GM23338 (cell line): ENCODE results near the gene NHLH2. TPM values are rescaled to one million over a fixed set of nuclear protein-coding genes. Genes with fewer than 3 reads are reported as not detected.

Experiments used
- ATAC-seq: fragments of 200-7000 bp; cut with Tn5 transposase; 3 replicates; pipeline ENCODE4 v1.9.1; 2020
- DNase-seq: peaks from one replicate; pipeline ENCODE4 v3.0.0-alpha.2; 2015; ENCODE audit warnings: low spot score
- H2AFZ ChIP-seq: fragments of 200-600 bp; sonication (generic); 2 replicates; pipeline ENCODE4 v1.8.0; 2016; ENCODE audit warnings: antibody characterized with exemption, mild to moderate bottlenecking, moderate library complexity
- H3F3A ChIP-seq: fragments of 200-600 bp; sonication (generic); replicated peaks from 2 replicates; pipeline ENCODE4 v1.8.0; 2017; ENCODE audit warnings: antibody characterized with exemption, mixed run types, low read depth
- H3K27ac ChIP-seq: fragments of 200-600 bp; sonication (generic); 2 replicates; pipeline ENCODE4 v1.6.1; 2016; ENCODE audit warnings: low read depth
- H3K27me3 ChIP-seq: fragments of 200-600 bp; sonication (generic); 2 replicates; pipeline ENCODE4 v1.8.0; 2016; ENCODE audit warnings: mild to moderate bottlenecking, mixed run types, moderate library complexity; ENCODE audit not compliant: insufficient read depth
- H3K36me3 ChIP-seq: fragments of 200-600 bp; sonication (generic); 2 replicates; pipeline ENCODE4 v1.8.0; 2016; ENCODE audit warnings: mild to moderate bottlenecking; ENCODE audit not compliant: insufficient read depth
- H3K4me1 ChIP-seq: fragments of 200-600 bp; sonication (generic); 2 replicates; pipeline ENCODE4 v1.8.0; 2016; ENCODE audit warnings: mild to moderate bottlenecking, moderate library complexity; ENCODE audit not compliant: insufficient read depth
- H3K4me2 ChIP-seq: fragments of 200-600 bp; sonication (generic); 2 replicates; pipeline ENCODE4 v1.7.1; 2017; ENCODE audit warnings: mixed run types
- H3K4me3 ChIP-seq: fragments of 200-600 bp; sonication (generic); 2 replicates; pipeline ENCODE4 v1.6.1; 2016; ENCODE audit warnings: mixed run types
- H3K79me2 ChIP-seq: fragments of 200-600 bp; sonication (generic); replicated peaks from 2 replicates; pipeline ENCODE4 v1.8.0; 2017; ENCODE audit warnings: mild to moderate bottlenecking; ENCODE audit not compliant: insufficient read depth
- H3K9me2 ChIP-seq: fragments of 200-600 bp; sonication (generic); 2 replicates; pipeline ENCODE4 v1.8.0; 2017; ENCODE audit not compliant: insufficient read depth
- H4K20me1 ChIP-seq: fragments of 200-600 bp; sonication (generic); replicated peaks from 2 replicates; pipeline ENCODE4 v1.8.0; 2017; ENCODE audit warnings: mild to moderate bottlenecking; ENCODE audit not compliant: insufficient read depth
- H3K27ac Mint-ChIP-seq: 2 replicates; pipeline ENCODE4 v1.8.0; 2020; ENCODE audit warnings: inconsistent platforms, mild to moderate bottlenecking, moderate library complexity, mixed read lengths
- H3K27me3 Mint-ChIP-seq: 3 replicates; pipeline ENCODE4 v1.8.0; 2022; ENCODE audit warnings: low read depth, mild to moderate bottlenecking, moderate library complexity, mixed read lengths, inconsistent platforms; ENCODE audit not compliant: insufficient read depth, poor library complexity
- H3K36me3 Mint-ChIP-seq: 3 replicates; pipeline ENCODE4 v1.8.0; 2021; ENCODE audit warnings: low read depth, mild to moderate bottlenecking, inconsistent platforms, moderate library complexity, mixed read lengths
- H3K4me1 Mint-ChIP-seq: 3 replicates; pipeline ENCODE4 v1.8.0; 2020; ENCODE audit warnings: mild to moderate bottlenecking, inconsistent platforms, mixed read lengths
- H3K4me3 Mint-ChIP-seq: 3 replicates; pipeline ENCODE4 v1.8.0; 2021; ENCODE audit warnings: moderate library complexity, mild to moderate bottlenecking, inconsistent platforms, mixed read lengths
- H3K9me3 Mint-ChIP-seq: 3 replicates; pipeline ENCODE4 v1.8.0; 2020; ENCODE audit warnings: moderate library complexity, mild to moderate bottlenecking, inconsistent platforms, mixed read lengths
- CREB1 ChIP-seq: fragments of 250-450 bp; sonication (Bioruptor Pico); IDR thresholded peaks from 2 replicates; pipeline ENCODE4 v1.5.0; 2020; ENCODE audit warnings: low read depth, mild to moderate bottlenecking, moderate library complexity
- EZH2 ChIP-seq: fragments of 200-600 bp; sonication (generic); IDR thresholded peaks from one replicate; pipeline ENCODE4 v1.8.0; 2017; ENCODE audit warnings: antibody characterized with exemption, mild to moderate bottlenecking, low read depth; ENCODE audit not compliant: unreplicated experiment
- EZH2phosphoT487 ChIP-seq: fragments of 200-600 bp; sonication (generic); IDR thresholded peaks from one replicate; pipeline ENCODE4 v1.8.1; 2018; ENCODE audit warnings: antibody characterized with exemption; ENCODE audit not compliant: unreplicated experiment
- STAT1 ChIP-seq: IDR thresholded peaks from one replicate; pipeline ENCODE4 v1.6.1; 2016; ENCODE audit warnings: antibody characterized with exemption; ENCODE audit not compliant: unreplicated experiment
- ZNF114 ChIP-seq: fragments of 250-450 bp; sonication (Bioruptor Pico); IDR thresholded peaks from 2 replicates; pipeline ENCODE4 v1.5.0; 2020; ENCODE audit warnings: mild to moderate bottlenecking, moderate library complexity
- polyA plus RNA-seq: library from polyadenylated mRNA; unstranded; fragments of >200 nt; fragmentation: Nextera tagmentation; extraction: Ambion mirVana; gene quantifications from 2 replicates; pipeline ENCODE4 v1.2.1, GENCODE V29; 2016
- total RNA-seq: library from RNA; depleted of rRNA; stranded (reverse); fragments of >200 nt; shearing (Covaris generic); gene quantifications from 2 replicates; pipeline ENCODE4 v1.2.3, GENCODE V29; 2014
- TF ChIP-seq, protein P1 (sequence below): fragments of 250-450 bp; sonication (Bioruptor Pico); IDR thresholded peaks from 2 replicates; pipeline ENCODE4 v1.5.0; 2020; ENCODE audit warnings: mild to moderate bottlenecking, moderate library complexity

The NHLH2 gene
- total and polyA plus RNA-seq, 2 experiments from 2014 or later: 1.7 to 1.9 TPM

DNA sequence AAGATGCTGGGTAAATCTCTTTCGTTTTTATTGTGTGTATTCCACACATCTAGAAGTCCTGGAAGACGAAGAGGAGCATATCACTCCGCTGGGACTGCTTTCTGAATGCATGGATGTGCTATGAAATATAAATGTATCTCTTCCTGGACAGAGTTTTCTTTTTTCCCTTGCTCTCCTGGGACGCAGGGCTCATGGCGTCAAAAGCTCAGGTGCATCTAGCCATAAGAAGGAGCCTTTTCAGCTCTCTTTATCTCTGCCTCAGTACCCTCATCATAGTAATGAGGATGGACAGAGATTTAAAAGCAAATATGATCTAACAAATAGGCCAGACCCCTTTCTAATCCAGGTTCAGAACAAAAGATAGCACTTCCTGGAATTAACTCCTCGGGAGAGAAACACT is 44.9 kb downstream of the NHLH2 start:
- DNase-seq: no peak
- Histone ChIP-seq H3K27me3 (no peaks in the 10 kb centered on the region), H3K36me3 (no peaks in the 10 kb centered on the region), H3K4me1 (peaks cover 32% of the 10 kb centered on the region), H2AFZ (no peak overlapping the region), H3K79me2 (no peaks in the 10 kb centered on the region), H3F3A (no peaks in the 10 kb centered on the region), H3K4me2 (no peak overlapping the region), H3K4me3 (no peak overlapping the region), H3K27ac (no peak overlapping the region), H3K9me2 (peaks cover 9% of the 10 kb centered on the region; the same call in 1 of the 2 replicates), H4K20me1 (no peaks in the 10 kb centered on the region)
- Mint-ChIP-seq H3K4me1 (peaks cover 32% of the 10 kb centered on the region), H3K27ac (peak overlapping the region; percentile 21; the same call in 1 of the 2 replicates), H3K9me3 (no peaks in the 10 kb centered on the region), H3K36me3 (no peaks in the 10 kb centered on the region), H3K27me3 (peaks cover 6% of the 10 kb centered on the region), H3K4me3 (no peak overlapping the region)
- no peak for ATAC-seq
- TF ChIP-seq EZH2phosphoT487: no peak
- TF ChIP-seq ZNF114 (CRISPR knock-in tag): no peak
- TF ChIP-seq, protein P1, sequence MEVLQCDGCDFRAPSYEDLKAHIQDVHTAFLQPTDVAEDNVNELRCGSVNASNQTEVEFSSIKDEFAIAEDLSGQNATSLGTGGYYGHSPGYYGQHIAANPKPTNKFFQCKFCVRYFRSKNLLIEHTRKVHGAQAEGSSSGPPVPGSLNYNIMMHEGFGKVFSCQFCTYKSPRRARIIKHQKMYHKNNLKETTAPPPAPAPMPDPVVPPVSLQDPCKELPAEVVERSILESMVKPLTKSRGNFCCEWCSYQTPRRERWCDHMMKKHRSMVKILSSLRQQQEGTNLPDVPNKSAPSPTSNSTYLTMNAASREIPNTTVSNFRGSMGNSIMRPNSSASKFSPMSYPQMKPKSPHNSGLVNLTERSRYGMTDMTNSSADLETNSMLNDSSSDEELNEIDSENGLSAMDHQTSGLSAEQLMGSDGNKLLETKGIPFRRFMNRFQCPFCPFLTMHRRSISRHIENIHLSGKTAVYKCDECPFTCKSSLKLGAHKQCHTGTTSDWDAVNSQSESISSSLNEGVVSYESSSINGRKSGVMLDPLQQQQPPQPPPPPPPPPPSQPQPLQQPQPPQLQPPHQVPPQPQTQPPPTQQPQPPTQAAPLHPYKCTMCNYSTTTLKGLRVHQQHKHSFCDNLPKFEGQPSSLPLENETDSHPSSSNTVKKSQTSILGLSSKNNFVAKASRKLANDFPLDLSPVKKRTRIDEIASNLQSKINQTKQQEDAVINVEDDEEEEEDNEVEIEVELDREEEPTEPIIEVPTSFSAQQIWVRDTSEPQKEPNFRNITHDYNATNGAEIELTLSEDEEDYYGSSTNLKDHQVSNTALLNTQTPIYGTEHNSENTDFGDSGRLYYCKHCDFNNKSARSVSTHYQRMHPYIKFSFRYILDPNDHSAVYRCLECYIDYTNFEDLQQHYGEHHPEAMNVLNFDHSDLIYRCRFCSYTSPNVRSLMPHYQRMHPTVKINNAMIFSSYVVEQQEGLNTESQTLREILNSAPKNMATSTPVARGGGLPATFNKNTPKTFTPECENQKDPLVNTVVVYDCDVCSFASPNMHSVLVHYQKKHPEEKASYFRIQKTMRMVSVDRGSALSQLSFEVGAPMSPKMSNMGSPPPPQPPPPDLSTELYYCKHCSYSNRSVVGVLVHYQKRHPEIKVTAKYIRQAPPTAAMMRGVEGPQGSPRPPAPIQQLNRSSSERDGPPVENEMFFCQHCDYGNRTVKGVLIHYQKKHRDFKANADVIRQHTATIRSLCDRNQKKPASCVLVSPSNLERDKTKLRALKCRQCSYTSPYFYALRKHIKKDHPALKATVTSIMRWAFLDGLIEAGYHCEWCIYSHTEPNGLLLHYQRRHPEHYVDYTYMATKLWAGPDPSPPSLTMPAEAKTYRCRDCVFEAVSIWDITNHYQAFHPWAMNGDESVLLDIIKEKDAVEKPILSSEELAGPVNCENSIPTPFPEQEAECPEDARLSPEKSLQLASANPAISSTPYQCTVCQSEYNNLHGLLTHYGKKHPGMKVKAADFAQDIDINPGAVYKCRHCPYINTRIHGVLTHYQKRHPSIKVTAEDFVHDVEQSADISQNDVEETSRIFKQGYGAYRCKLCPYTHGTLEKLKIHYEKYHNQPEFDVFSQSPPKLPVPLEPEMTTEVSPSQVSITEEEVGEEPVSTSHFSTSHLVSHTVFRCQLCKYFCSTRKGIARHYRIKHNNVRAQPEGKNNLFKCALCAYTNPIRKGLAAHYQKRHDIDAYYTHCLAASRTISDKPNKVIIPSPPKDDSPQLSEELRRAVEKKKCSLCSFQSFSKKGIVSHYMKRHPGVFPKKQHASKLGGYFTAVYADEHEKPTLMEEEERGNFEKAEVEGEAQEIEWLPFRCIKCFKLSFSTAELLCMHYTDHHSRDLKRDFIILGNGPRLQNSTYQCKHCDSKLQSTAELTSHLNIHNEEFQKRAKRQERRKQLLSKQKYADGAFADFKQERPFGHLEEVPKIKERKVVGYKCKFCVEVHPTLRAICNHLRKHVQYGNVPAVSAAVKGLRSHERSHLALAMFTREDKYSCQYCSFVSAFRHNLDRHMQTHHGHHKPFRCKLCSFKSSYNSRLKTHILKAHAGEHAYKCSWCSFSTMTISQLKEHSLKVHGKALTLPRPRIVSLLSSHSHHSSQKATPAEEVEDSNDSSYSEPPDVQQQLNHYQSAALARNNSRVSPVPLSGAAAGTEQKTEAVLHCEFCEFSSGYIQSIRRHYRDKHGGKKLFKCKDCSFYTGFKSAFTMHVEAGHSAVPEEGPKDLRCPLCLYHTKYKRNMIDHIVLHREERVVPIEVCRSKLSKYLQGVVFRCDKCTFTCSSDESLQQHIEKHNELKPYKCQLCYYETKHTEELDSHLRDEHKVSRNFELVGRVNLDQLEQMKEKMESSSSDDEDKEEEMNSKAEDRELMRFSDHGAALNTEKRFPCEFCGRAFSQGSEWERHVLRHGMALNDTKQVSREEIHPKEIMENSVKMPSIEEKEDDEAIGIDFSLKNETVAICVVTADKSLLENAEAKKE: no peak
- no peak for TF ChIP-seq EZH2
- no peak for TF ChIP-seq STAT1
- no peak for TF ChIP-seq CREB1 (CRISPR knock-in tag)
